ENCODE results near the gene BMP10. TPM values are rescaled to one million over a fixed set of nuclear protein-coding genes. Genes with fewer than 3 reads are reported as not detected.
"Not testable (repeated sequence)": the region's sequence is repeated elsewhere in the genome, so short reads cannot be mapped to it uniquely, and the experiment has no call there.

BMP10 gene
- total RNA-seq, 2 experiments from 2014 or later, result not detected

DNA sequence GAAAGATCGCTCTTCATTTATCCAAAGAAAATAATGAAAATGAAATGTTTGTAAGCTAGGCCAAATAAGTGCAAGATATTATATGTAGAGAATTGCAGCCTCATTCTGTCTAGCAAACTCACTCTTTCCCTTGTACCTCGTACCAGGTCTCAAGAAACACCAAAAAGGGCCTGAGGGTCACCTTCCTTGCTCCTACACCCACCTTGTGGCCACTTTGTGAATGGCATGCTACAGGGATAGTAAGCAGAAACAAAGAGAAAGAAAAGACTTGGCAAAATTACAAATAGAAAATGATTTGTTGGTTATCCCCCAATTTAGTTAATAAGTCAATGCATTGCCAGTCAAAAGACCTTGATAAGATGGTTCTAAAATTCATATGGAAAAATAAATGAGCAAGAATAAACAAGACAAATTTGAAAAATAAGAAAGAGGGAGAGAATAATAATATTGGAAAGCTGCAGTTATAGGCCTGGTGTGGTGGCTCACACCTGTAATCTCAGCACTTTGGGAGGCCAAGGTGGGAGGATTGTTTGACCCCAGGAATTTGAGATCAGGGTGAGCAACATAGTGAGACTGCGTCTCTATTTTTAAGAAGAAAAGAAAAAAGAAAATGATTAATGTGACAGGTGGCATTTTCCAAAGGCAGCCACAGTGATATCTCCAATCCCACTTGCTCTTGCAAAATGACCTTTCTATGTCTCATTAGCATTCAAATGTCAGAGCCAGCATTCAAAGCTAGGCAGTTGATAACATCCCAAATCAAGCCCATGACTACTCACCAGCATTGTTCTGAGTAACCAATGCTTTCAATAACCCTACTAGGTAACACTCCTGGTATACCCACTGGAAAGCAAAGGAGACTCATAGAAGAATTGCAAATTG, 38.8 kb upstream of the BMP10 start:
- H3K27ac Mint-ChIP-seq, result peak overlapping the region; percentile 68
- no peaks in the 10 kb centered on the region for H3K36me3 Mint-ChIP-seq (ENCODE audit: low read depth)
- CTCF ChIA-PET, result interaction anchor here (0.6 to 5.3 kb wide), 20 partner anchors 10 to 1531 kb away, joined by 3 to 61 read pairs (median 4); no protein-coding TSS in a partner anchor
- peaks cover 34% of the 10 kb centered on the region for H3K4me1 Mint-ChIP-seq (ENCODE audit: low read depth)
- H3K4me3 Mint-ChIP-seq, result no peak overlapping the region
- peak; percentile 92 for DNase-seq
- H3K9me3 Mint-ChIP-seq, result no peaks in the 10 kb centered on the region
- intact Hi-C loops (cut with micrococcal nuclease), result loop anchor here (1.0 to 5.0 kb wide), 5 partner anchors 53 to 847 kb away; partner anchors contain the start of gene C1D
- H3K27me3 Mint-ChIP-seq (ENCODE audit: low read depth), result no peaks in the 10 kb centered on the region

DNA sequence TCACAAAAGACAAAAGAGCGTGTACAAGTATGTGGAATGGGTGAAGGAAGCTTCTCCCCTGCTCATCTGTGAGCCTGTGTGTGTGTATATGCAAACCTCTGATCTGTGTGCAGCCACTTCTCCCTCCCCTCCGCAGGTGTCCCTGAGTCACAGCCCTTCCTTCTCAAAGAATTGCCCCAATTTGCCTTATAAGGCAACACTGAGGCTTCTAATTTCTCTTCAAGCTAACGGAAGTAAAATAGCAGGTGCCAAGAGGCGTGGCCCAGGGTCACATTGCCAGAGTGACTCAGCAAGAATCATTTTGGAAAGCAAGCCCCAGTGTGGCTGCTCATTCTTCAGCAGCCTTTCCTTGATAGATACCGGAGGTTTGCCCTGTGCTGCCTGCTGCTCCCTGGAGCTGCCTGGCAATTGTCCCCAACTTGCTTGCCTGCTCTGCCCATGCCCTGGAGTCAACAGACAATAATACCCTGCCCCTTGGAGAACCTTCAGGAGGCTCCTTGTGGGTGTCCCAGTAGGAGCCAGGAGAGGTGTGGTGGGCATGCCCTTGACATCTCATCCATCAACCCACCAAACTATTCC, 37.3 kb upstream of the BMP10 start:
- DNase-seq, result peak; percentile 96
- Mint-ChIP-seq H3K4me1 (ENCODE audit: low read depth) (peaks cover 34% of the 10 kb centered on the region), H3K9me3 (no peaks in the 10 kb centered on the region), H3K36me3 (ENCODE audit: low read depth) (no peaks in the 10 kb centered on the region), H3K27ac (peak overlapping the region; percentile 95), H3K4me3 (peak overlapping the region; percentile 50), H3K27me3 (ENCODE audit: low read depth) (no peaks in the 10 kb centered on the region)
- intact Hi-C loops (cut with micrococcal nuclease), result loop anchor here (1.0 to 5.0 kb wide), 11 partner anchors 51 to 846 kb away; partner anchors contain the start of genes APLF, C1D and FBXO48
- CTCF ChIA-PET, result interaction anchor here (0.8 to 5.3 kb wide), 31 partner anchors 9 to 468 kb away, joined by 3 to 61 read pairs (median 6); partner anchors contain the start of genes APLF and FBXO48

DNA sequence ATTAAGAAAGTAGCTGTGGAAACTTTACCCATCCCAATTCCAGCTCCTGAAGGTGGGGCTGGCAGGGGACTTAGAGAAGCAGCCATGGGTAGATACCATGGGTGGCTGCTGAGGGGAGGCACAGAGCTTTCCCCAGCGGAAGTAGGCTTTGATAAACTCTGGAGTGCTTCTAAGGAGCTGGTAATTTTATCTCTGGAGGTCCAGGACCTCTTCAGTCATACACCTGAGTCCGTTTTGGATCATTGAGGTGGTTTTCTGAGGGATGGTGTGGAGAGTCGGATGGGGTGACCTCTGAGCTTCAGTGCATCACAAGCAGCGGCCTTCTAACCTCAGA, 36.7 kb upstream of the BMP10 start:
- peak overlapping the region; percentile 40 for H3K4me3 Mint-ChIP-seq
- H3K9me3 Mint-ChIP-seq, result no peaks in the 10 kb centered on the region
- intact Hi-C loops (cut with micrococcal nuclease), result loop anchor here (1.0 to 5.0 kb wide), 11 partner anchors 51 to 845 kb away; partner anchors contain the start of genes APLF, C1D and FBXO48
- CTCF ChIA-PET, result interaction anchor here (0.7 to 5.3 kb wide), 31 partner anchors 9 to 468 kb away, joined by 3 to 61 read pairs (median 5); partner anchors contain the start of genes APLF, ARHGAP25 and FBXO48
- H3K27ac Mint-ChIP-seq, result peak overlapping the region; percentile 95
- no peaks in the 10 kb centered on the region for H3K36me3 Mint-ChIP-seq (ENCODE audit: low read depth)
- H3K27me3 Mint-ChIP-seq (ENCODE audit: low read depth), result no peaks in the 10 kb centered on the region
- DNase-seq, result no peak
- H3K4me1 Mint-ChIP-seq (ENCODE audit: low read depth), result peaks cover 34% of the 10 kb centered on the region

DNA sequence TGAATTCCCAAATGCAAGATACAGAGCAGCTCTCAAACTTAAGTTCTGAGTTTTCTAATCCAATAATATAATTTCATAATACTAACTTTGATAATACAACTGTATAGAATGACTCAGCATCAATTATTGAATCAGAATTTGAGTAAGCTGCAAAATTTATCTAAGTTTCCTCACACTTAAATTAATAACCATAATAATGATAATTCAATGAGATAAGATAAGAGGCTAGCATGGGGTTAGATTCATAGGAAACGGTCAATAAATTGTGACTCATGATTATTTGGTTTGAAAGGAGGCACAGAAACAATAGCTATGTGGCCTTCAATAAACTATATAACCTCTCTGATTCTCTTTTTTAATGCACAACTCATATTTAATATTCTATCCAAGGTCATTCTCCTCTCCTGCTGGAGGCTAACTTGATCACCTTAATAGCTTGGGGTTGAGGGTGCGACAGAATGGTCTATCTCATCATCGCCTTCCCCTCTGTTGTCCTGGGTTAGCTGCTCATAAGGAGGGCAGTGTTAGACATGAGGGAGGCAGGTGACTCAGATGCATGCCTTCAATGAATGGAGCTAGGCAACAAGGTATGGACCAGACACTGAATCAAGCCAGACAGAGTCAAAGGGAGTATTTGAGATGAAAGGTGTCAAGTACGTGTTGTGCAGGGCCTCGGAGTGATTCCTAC, 36.2 kb upstream of the BMP10 start:
- Mint-ChIP-seq H3K27me3 (ENCODE audit: low read depth) (no peaks in the 10 kb centered on the region), H3K4me3 (no peak overlapping the region), H3K36me3 (ENCODE audit: low read depth) (no peaks in the 10 kb centered on the region), H3K27ac (peak overlapping the region; percentile 95), H3K9me3 (no peaks in the 10 kb centered on the region), H3K4me1 (ENCODE audit: low read depth) (peaks cover 34% of the 10 kb centered on the region)
- CTCF ChIA-PET, result interaction anchor here (0.7 to 5.3 kb wide), 27 partner anchors 10 to 467 kb away, joined by 3 to 61 read pairs (median 6); partner anchors contain the start of genes APLF, ARHGAP25 and FBXO48
- peak; percentile 33 for DNase-seq
- intact Hi-C loops (cut with micrococcal nuclease), result loop anchor here (5.0 kb wide), 1 partner anchor 50 kb away; no protein-coding TSS in a partner anchor

DNA sequence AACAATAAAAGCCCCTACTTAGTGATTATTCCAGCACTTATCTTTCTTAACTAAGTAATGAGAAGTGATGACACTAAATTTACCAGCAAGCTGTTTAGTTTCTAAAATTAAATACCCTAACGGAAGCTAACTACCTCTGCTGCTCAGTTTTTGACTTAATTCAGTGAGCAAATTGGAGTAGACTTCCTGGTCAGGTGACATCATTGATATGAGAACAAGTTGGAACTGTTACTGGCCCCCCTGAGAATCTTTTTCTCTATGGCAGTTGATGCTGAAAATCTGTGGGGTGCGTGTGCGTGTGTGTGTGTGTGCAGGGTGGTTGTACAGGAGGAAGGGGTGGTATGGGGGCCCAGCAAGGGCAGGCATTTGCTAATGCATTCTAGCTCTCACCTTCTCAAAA, 35.5 kb upstream of the BMP10 start:
- CTCF ChIA-PET, result interaction anchor here (1.1 to 5.3 kb wide), 7 partner anchors 19 to 311 kb away, joined by 3 to 61 read pairs (median 10); no protein-coding TSS in a partner anchor
- no peak overlapping the region for H3K4me3 Mint-ChIP-seq
- intact Hi-C loops (cut with micrococcal nuclease), result loop anchor here (5.0 kb wide), 1 partner anchor 49 kb away; no protein-coding TSS in a partner anchor
- peaks cover 3% of the 10 kb centered on the region for H3K36me3 Mint-ChIP-seq (ENCODE audit: low read depth)
- DNase-seq, result no peak
- peaks cover 4% of the 10 kb centered on the region for H3K9me3 Mint-ChIP-seq
- no peak overlapping the region for H3K27ac Mint-ChIP-seq
- peaks cover 34% of the 10 kb centered on the region for H3K4me1 Mint-ChIP-seq (ENCODE audit: low read depth)
- H3K27me3 Mint-ChIP-seq (ENCODE audit: low read depth), result no peaks in the 10 kb centered on the region

DNA sequence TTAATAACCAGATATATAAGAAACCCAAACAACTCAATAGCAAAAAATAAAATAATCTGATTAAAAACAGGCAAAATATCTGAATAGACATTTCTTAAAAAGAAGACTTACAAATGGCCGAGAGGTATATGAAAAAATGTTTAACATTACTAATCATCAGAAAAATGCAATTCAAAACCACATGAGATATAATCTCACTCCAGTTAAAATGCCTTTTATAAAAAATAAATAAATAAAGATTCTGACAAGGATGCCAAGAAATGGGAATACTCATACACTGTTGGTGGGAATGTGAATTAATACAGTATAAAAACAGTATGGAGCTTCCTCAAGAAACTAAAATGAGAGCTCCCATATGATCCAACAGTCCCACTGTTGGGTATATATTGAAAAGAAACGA, 33.9 kb upstream of the BMP10 start:
- CTCF ChIA-PET, result interaction anchor here (0.5 to 1.4 kb wide), 2 partner anchors 8 to 153 kb away, joined by 3 to 5 read pairs; no protein-coding TSS in a partner anchor
- DNase-seq, result no peak
- intact Hi-C loops (cut with micrococcal nuclease), result loop anchor here (5.0 kb wide), 1 partner anchor 48 kb away; no protein-coding TSS in a partner anchor
- Mint-ChIP-seq H3K4me3 (no peak overlapping the region), H3K27ac (no peak overlapping the region), H3K27me3 (ENCODE audit: low read depth) (no peaks in the 10 kb centered on the region), H3K9me3 (peaks cover 11% of the 10 kb centered on the region), H3K36me3 (ENCODE audit: low read depth) (peaks cover 3% of the 10 kb centered on the region), H3K4me1 (ENCODE audit: low read depth) (peaks cover 30% of the 10 kb centered on the region)

DNA sequence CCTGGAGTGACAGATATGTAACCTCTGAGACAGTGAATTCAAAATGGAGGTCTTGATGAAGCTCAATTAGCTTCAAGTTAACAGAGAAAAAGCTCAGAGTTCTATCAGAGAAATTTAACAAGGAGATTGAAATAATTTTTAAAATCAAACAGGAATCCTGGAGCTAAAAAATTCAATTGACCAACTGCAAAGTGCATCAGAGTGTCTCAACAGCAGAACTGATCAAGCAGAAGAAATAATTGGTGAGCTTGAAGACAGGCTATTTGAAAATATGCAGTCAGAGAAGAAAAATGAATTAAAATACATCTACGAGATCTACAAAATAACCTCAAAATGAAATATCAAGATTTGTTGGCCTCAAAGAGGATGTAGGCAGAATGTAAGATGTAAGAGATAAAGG, 30.4 kb upstream of the BMP10 start:
- CTCF ChIA-PET, result interaction anchor here (0.8 to 3.8 kb wide), 4 partner anchors 23 to 438 kb away, joined by 4 to 14 read pairs (median 4); no protein-coding TSS in a partner anchor
- DNase-seq, result no peak
- no peak overlapping the region for H3K27ac Mint-ChIP-seq
- peaks cover 3% of the 10 kb centered on the region for H3K36me3 Mint-ChIP-seq (ENCODE audit: low read depth)
- H3K9me3 Mint-ChIP-seq, result peaks cover 11% of the 10 kb centered on the region
- H3K4me3 Mint-ChIP-seq, result no peak overlapping the region
- H3K27me3 Mint-ChIP-seq (ENCODE audit: low read depth), result no peaks in the 10 kb centered on the region
- H3K4me1 Mint-ChIP-seq (ENCODE audit: low read depth), result no peaks in the 10 kb centered on the region
- intact Hi-C loops (cut with micrococcal nuclease), result no loop called here

DNA sequence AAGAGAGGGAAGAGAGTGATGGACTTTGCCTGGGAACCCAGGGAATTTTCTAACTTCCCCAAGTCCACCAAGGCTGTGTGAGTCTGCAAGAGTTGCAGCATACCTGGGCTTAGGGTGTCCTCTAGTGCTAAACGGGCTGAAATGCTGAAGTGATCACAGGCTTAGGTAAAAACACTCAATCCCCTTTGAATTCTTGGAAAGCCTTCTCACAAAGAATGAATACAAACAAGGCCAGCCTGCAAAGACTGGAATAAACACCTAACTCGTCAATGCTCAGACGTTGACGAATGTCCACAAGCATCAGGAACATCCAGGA, 30.0 kb upstream of the BMP10 start:
- peaks cover 11% of the 10 kb centered on the region for H3K9me3 Mint-ChIP-seq
- intact Hi-C loops (cut with micrococcal nuclease), result no loop called here

DNA sequence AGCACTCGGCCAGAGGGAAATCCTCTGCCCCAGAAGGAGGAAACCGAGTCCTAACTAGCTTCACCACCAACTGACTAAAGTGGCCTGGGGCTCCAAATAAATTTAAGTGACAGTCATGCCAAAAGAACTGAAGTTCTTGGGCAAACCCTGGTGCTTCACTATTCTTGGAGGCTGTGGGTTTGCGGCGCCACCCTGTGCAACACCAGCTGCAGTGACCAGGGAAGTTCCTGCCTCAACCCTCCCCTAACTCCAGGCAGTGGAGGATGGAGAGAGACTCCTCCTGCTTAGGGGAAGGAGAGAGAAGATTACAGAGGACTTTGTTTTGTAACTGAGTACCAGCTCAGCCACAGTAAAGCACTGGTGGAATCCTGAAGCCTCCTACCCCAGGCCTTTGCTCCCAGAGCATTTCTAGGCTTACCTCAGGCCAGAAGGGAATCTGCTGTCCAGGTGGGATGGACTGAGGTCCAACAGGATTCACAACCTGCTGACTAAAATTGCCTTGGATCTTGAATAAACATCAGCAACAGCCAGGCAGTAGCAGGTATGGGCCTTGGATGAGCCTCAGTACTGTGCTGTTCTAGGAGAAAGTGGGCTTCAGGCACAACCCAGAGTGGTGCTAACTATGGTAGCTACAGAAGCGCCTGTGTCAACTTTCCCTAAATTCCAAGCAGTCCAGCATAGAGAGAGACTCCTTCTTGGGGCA, 29.4 kb upstream of the BMP10 start:
- H3K27ac Mint-ChIP-seq, result no peak overlapping the region
- no peak overlapping the region for H3K4me3 Mint-ChIP-seq
- CTCF ChIA-PET, result interaction anchor here (1.1 to 3.8 kb wide), 3 partner anchors 24 to 192 kb away, joined by 3 to 14 read pairs (median 4); no protein-coding TSS in a partner anchor
- no peak for DNase-seq
- intact Hi-C loops (cut with micrococcal nuclease), result no loop called here
- peaks cover 3% of the 10 kb centered on the region for H3K36me3 Mint-ChIP-seq (ENCODE audit: low read depth)
- H3K27me3 Mint-ChIP-seq (ENCODE audit: low read depth), result no peaks in the 10 kb centered on the region
- no peaks in the 10 kb centered on the region for H3K4me1 Mint-ChIP-seq (ENCODE audit: low read depth)
- H3K9me3 Mint-ChIP-seq, result peaks cover 11% of the 10 kb centered on the region

More for the DNA sequence above, 30.0 kb upstream of the BMP10 start:
- peak; percentile 19 for DNase-seq
- CTCF ChIA-PET, result interaction anchor here (0.8 to 3.8 kb wide), 5 partner anchors 24 to 438 kb away, joined by 3 to 14 read pairs (median 4); no protein-coding TSS in a partner anchor
- Mint-ChIP-seq H3K36me3 (ENCODE audit: low read depth) (peaks cover 3% of the 10 kb centered on the region), H3K27me3 (ENCODE audit: low read depth) (no peaks in the 10 kb centered on the region), H3K4me3 (no peak overlapping the region), H3K4me1 (ENCODE audit: low read depth) (no peaks in the 10 kb centered on the region), H3K27ac (no peak overlapping the region)

DNA sequence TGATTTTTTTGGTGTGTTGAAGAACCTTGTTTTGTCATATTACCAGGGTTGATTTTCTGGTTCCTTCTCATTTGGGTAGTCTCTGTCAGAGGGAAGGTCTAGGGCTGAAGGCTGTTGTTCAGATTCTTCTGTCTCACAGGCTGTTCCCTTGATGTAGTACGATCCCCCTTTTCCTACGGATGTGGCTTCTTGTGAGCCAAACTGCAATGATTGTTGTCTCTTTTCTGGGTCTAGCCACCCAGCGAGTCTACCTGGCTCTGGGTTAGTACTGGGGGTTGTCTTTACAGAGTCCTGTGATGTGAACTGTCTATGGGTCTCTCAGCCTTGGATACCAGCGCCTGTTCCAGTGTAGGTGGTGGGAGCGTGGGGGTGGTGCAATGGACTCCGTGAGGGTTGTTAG, 24.8 kb upstream of the BMP10 start:
- intact Hi-C loops (cut with micrococcal nuclease); H3K36me3 Mint-ChIP-seq (ENCODE audit: low read depth); H3K4me1 Mint-ChIP-seq (ENCODE audit: low read depth); H3K4me3 Mint-ChIP-seq; H3K9me3 Mint-ChIP-seq; H3K27ac Mint-ChIP-seq; H3K27me3 Mint-ChIP-seq (ENCODE audit: low read depth); DNase-seq: not testable (repeated sequence)
- CTCF ChIA-PET, result interaction anchor here (1.0 to 1.7 kb wide), 3 partner anchors 14 to 187 kb away, joined by 3 to 7 read pairs (median 3); no protein-coding TSS in a partner anchor

DNA sequence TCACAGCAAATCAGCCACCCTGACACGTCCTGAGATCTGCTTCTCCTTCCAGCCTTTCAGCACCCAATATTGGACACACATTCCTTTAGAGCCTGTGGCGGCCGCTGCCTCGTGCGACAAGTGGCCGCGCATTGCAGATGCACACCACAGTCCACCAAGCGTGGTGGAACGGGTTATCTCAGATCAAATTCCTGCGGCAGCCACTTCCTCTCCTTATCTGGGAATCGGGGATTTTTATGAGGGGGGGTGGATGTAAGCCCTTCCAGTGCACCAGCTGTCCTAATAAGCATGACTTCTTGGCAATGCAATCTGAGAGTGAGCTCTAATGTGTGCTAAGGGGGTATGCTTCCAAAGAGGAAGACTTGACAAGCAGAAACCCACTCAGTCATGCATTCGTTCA, 18.3 kb upstream of the BMP10 start:
- no peak for DNase-seq
- CTCF ChIA-PET, result interaction anchor here (0.8 kb wide), 1 partner anchor 53 kb away, joined by 3 read pairs; no protein-coding TSS in a partner anchor
- Mint-ChIP-seq H3K9me3 (no peaks in the 10 kb centered on the region), H3K27ac (no peak overlapping the region), H3K36me3 (ENCODE audit: low read depth) (no peaks in the 10 kb centered on the region), H3K4me3 (no peak overlapping the region), H3K27me3 (ENCODE audit: low read depth) (no peaks in the 10 kb centered on the region), H3K4me1 (ENCODE audit: low read depth) (no peaks in the 10 kb centered on the region)
- intact Hi-C loops (cut with micrococcal nuclease), result no loop called here

Measured in activated naive CD4-positive, alpha-beta T cell treated with anti-CD3 and anti-CD28 coated beads for 36 hours (primary cell).